Right atrium auricular region (tissue), 2 donors: ENCODE data around the gene COMTD1. TPM values are rescaled to one million over a fixed set of nuclear protein-coding genes. Genes with fewer than 3 reads are reported as not detected.

Source experiments
- DNase-seq: peaks from one replicate; pipeline ENCODE4 v3.0.0-alpha.2; 2019; ENCODE audit warnings: low spot score
- H3K27ac ChIP-seq, 2 donors: fragments of 200-600 bp; sonication (generic); 1 replicate in 1 of 2; 2 replicates in 1 of 2; pipeline ENCODE4 v1.5.1; 2016 to 2019
- H3K27me3 ChIP-seq, 2 donors: fragments of 200-600 bp; sonication (generic); one replicate each; pipeline versions ENCODE4 v1.5.1 to v1.6.0; 2017 to 2019
- H3K36me3 ChIP-seq: fragments of 200-600 bp; sonication (generic); one replicate; pipeline ENCODE4 v1.5.1; 2016
- H3K4me1 ChIP-seq, 2 donors: fragments of 200-600 bp; sonication (generic); one replicate each; pipeline versions ENCODE4 v1.5.1 to v1.6.0; 2017 to 2019
- H3K4me3 ChIP-seq, 2 donors: fragments of 200-600 bp; sonication (generic); 1 replicate in 1 of 2; 2 replicates in 1 of 2; pipeline ENCODE4 v1.5.1; 2017 to 2019; ENCODE audit warnings: mild to moderate bottlenecking in 1 of 2, moderate library complexity in 1 of 2
- H3K9me3 ChIP-seq, 2 donors: fragments of 200-600 bp; sonication (generic); one replicate each; pipeline ENCODE4 v1.5.1; 2019
- CTCF ChIP-seq, 2 donors: fragments of 200-600 bp; sonication (generic); IDR thresholded peaks; one replicate each; pipeline ENCODE4 v1.5.1; 2019; ENCODE audit warnings: antibody characterized with exemption in 2 of 2
- total RNA-seq, 2 donors: library from RNA; depleted of rRNA; stranded (reverse); fragments of >200 nt; gene quantifications; one replicate each; pipeline ENCODE4 v1.1.0, GENCODE V29; 2016

Gene COMTD1
- total RNA-seq, 2 donors from 2014 or later, result 44.1 to 52.4 TPM

DNA sequence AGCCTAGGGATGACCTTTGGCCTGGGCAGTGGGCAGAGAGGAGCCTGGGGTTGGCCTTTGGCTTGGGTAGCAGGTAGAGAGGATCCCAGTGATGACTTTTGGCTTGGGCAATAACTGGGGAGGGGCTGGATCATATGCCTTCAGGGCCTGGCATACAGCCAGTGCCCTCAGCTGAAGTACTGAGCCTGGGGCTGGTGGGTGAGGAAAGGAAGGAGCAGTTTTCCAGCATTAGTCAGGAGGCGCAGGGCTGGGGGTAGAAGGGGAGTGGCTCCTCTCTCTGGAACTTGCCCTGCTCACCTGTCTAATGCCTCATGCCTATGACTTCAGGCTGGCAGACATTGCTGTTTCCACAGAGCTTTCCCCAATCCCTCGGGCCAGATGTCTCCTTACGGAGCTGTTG lies 15.2 kb upstream of the COMTD1 start:
- H3K27me3 ChIP-seq, result no peaks in the 10 kb centered on the region
- H3K36me3 ChIP-seq, result no peaks in the 10 kb centered on the region
- TF ChIP-seq CTCF (IDR thresholded peaks at IDR 0.05), result no peak
- no peak for DNase-seq
- no peak overlapping the region for H3K27ac ChIP-seq
- H3K4me1 ChIP-seq, result no peaks in the 10 kb centered on the region
- H3K9me3 ChIP-seq, result peaks cover 10 to 28% of the 10 kb centered on the region in 2 donors
- H3K4me3 ChIP-seq, result no peak overlapping the region

GRCh38 chr10:75247797-75248196 lies 12.0 kb upstream of the COMTD1 start:
- H3K4me3 ChIP-seq, result no peak overlapping the region
- H3K9me3 ChIP-seq, result peaks cover under 1 to 9% of the 10 kb centered on the region in 2 donors
- H3K36me3 ChIP-seq, result no peaks in the 10 kb centered on the region
- no peaks in the 10 kb centered on the region for H3K27me3 ChIP-seq
- H3K4me1 ChIP-seq, result no peaks in the 10 kb centered on the region
- no peak for DNase-seq
- no peak overlapping the region for H3K27ac ChIP-seq
- TF ChIP-seq CTCF (IDR thresholded peaks at IDR 0.05), result no peak

DNA sequence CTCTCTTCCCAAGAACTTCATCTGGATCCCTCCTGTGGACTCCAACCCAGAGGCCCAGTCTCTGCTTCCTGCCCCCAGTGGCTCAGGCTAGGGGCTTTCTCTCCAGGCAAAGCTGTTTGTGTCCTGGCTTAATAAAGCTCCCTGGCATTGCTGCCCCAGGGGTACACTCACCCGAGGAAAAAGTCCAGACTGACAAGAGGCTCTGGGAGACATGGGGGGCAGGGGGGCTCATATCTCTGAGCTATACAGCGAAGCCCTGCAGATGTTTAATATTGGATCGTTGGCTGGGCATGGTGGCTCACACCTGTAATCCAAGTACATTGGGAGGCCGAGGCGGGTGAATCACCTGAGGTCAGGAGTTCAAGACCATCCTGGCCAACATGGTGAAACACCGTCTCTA lies 10.7 kb upstream of the COMTD1 start:
- no peaks in the 10 kb centered on the region for H3K27me3 ChIP-seq
- H3K9me3 ChIP-seq, result no peaks in the 10 kb centered on the region
- DNase-seq, result no peak
- H3K27ac ChIP-seq, result no peak overlapping the region
- H3K36me3 ChIP-seq, result no peaks in the 10 kb centered on the region
- no peak overlapping the region for H3K4me3 ChIP-seq
- no peaks in the 10 kb centered on the region for H3K4me1 ChIP-seq
- no peak for TF ChIP-seq CTCF (IDR thresholded peaks at IDR 0.05)

- Histone ChIP-seq H3K4me1 (no peaks in the 10 kb centered on the region), H3K36me3 (no peaks in the 10 kb centered on the region), H3K27me3 (no peaks in the 10 kb centered on the region), H3K9me3 (no peaks in the 10 kb centered on the region), H3K27ac (no peak overlapping the region), H3K4me3 (no peak overlapping the region)
- no peak for DNase-seq
- no peak for TF ChIP-seq CTCF (IDR thresholded peaks at IDR 0.05)
Measured at GRCh38 chr10:75245354-75246250, 9.8 kb upstream of the COMTD1 start.

DNA sequence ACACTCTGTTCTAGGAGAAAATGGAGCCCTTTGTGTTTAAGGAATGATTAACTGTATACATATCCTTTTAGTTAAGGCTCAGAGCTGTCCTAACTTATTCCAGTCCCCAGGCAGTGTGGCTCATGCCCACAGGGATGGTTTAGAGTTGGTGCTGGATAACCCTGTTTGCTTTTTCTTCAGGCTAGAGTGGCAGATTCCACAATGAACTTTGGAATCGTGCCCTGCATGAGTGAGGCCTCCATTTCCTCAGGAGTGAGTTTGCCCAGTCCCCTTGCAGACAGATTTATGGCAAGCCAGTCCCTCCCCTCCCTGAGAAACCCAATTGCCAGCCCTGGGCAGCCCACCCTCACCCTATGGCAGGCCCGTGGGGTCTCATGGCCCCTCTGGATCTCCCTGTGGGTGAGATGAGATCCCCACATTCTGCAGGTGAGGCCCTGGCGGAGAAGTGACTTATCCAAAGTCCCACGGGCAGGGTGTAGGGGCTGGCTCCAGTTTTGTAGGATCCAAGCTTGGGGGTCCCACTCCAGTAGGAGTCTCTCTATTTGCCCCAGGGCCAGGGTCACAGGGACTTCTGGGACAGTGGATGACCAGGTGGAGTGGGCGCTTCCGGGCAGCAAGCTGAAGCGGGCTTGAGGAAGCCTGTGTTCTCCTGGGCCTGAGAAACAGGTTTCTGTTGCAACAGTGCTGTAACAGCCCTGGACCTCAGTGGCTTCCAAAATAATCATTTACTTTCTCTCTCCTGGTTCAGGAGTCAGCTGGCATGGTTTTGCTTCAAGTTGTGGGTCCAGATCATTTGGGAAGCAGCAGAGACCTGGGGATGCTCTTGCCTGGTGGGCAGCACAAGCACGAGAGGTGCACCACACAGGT lies 9.0 kb upstream of the COMTD1 start:
- TF ChIP-seq CTCF (IDR thresholded peaks at IDR 0.05), result no peak
- H3K4me1 ChIP-seq, result no peaks in the 10 kb centered on the region
- H3K27ac ChIP-seq, result no peak overlapping the region
- no peaks in the 10 kb centered on the region for H3K9me3 ChIP-seq
- no peak for DNase-seq
- H3K27me3 ChIP-seq, result no peaks in the 10 kb centered on the region
- no peaks in the 10 kb centered on the region for H3K36me3 ChIP-seq
- H3K4me3 ChIP-seq, result no peak overlapping the region
